GM18907 (cell line): ENCODE results near the gene CDC37L1.
A peak's percentile ranks its signal among the peaks of the same experiment; 100 is the strongest.
"Not testable (repeated sequence)": the region's sequence is repeated elsewhere in the genome, so short reads cannot be mapped to it uniquely, and the experiment has no call there.

Experiments used
- ATAC-seq: cut with Tn5 transposase; IDR thresholded peaks from one replicate; pipeline ENCODE4 v1.9.1; 2021; ENCODE audit warnings: mild to moderate bottlenecking, moderate library complexity; ENCODE audit not compliant: unreplicated experiment

CDC37L1 gene

DNA sequence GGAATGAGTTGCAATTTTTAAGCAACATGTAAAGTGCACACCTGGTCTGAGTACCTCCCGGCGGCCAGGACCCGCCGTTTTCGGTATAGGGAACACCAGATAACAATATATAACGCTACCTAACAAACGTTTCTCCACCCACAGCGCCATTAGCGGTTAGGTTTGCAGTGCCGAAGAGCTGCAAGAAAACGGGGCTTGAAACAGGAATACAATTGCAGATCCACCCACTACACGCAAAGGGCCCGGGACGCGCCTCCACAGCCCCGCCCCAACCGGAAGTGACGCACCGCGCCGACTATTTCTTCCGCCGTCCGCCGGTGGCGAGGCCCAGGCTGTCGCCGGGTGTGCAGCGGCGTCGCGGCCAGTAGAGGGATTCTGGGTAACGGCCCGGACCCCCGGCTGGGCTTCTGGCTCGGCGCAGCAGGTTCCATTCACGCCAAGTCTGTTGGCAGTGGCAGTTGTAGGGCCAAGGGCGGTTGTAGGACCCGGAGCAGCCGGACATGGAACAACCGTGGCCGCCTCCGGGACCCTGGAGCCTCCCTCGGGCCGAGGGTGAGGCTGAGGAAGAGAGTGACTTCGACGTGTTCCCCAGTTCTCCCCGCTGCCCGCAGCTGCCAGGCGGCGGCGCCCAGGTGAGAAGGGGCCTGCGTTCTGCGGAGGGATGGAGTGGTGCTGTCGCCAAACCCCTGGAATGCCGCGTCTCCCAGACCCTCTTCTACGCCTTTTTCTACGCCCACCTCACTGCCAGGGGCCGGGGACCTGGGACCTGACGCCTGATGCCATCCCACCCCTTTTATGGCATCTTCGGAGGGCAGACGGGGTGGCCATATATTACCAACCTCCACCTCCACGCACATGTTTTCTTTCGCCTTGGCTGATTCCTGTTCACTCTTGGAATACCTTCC is at the start of gene CDC37L1:
Gene CDC37L1 (plus strand): TSS at position 302 of the 905 bp plus-strand sequence. CDS start 199 bp downstream, at position 501.
- ATAC-seq, result peak; percentile 96

- ATAC-seq, result no peak
Measured at GRCh38 chr9:4630836-4631235, 48.5 kb upstream of the CDC37L1 start.

- no peak for ATAC-seq
Measured at GRCh38 chr9:4638968-4639367, 40.4 kb upstream of the CDC37L1 start.

- no peak for ATAC-seq
Measured at GRCh38 chr9:4639420-4639819, 39.9 kb upstream of the CDC37L1 start.

GRCh38 chr9:4640027-4640426 is 39.3 kb upstream of the CDC37L1 start:
- ATAC-seq, result no peak

GRCh38 chr9:4642351-4642750 is 37.0 kb upstream of the CDC37L1 start:
- ATAC-seq, result no peak

DNA sequence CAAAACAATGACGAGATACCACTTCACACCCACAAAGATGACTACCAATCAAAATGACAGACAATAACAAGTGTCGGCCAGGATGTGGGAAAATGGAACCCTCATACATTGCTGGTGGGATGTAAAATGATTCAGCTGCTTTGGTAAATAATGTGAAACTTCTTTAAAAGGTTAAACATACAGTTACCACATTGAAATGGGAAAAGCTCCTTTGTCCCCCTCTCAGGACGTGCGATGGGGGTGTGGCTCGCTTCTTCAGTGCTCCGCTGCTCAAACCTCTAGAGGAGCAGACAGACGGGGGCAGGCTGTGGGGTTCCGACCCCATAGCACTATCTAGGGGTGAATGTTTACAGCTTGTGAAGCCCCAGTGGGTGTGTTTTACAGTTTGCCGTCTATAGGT is 25.3 kb upstream of the CDC37L1 start:
- ATAC-seq, result no peak

- ATAC-seq, result no peak
Measured at GRCh38 chr9:4654538-4654937, 24.8 kb upstream of the CDC37L1 start.

GRCh38 chr9:4656196-4656595 is 23.2 kb upstream of the CDC37L1 start:
- ATAC-seq, result not testable (repeated sequence)

GRCh38 chr9:4656621-4657020 is 22.7 kb upstream of the CDC37L1 start:
- ATAC-seq, result no peak

- no peak for ATAC-seq
Measured at GRCh38 chr9:4657426-4658159, 21.8 kb upstream of the CDC37L1 start.

DNA sequence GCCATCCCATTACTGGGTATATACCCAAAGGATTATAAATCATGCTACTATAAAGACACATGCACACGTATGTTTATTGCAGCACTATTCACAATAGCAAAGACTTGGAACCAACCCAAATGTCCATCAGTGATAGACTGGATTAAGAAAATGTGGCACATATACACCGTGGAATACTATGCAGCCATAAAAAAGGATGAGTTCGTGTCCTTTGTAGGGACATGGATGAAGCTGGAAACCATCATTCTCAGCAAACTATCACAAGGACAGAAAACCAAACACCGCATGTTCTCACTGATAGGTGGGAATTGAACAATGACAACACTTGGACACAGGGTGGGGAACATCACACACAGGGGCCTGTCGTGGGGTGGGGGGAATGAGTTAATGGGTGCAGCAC is 18.7 kb upstream of the CDC37L1 start:
- not testable (repeated sequence) for ATAC-seq

- ATAC-seq, result no peak
Measured at GRCh38 chr9:4661165-4661564, 18.2 kb upstream of the CDC37L1 start.

- ATAC-seq, result peak; percentile 7
Measured at GRCh38 chr9:4661611-4662010, 17.8 kb upstream of the CDC37L1 start.

DNA sequence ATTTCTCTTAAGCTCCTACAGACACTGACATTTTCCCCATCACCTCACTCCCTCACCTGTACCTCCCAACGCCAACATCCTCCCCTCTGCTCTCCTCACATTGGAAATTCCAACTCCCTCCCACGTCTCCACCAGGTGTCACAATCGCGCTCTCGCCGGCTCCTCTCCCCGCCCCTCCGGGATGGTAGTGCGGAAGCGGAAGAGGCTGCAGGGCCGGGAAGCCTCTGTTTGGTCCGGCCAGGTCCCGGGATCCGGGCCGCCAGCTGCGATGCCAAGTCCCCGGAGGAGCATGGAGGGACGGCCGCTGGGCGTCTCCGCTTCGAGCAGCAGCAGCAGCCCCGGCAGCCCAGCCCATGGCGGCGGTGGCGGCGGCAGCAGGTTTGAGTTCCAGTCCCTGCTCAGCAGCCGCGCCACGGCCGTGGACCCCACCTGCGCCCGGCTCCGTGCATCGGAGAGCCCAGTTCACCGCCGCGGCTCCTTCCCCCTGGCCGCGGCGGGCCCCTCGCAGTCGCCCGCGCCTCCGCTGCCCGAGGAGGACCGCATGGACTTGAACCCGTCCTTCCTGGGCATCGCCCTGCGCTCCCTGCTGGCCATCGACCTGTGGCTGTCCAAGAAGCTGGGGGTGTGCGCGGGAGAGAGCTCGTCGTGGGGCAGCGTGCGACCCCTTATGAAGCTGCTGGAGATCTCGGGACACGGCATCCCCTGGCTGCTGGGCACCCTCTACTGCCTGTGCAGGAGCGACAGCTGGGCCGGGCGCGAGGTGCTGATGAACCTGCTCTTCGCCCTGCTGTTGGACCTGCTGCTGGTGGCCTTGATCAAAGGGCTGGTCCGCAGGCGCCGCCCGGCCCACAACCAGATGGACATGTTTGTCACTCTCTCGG is 17.0 kb upstream of the CDC37L1 start, which contains the start of gene PLPP6:
Gene PLPP6 (plus strand): TSS at position 187 of the 881 bp plus-strand sequence. CDS start 82 bp downstream, at position 269.
- peak; percentile 88 for ATAC-seq

DNA sequence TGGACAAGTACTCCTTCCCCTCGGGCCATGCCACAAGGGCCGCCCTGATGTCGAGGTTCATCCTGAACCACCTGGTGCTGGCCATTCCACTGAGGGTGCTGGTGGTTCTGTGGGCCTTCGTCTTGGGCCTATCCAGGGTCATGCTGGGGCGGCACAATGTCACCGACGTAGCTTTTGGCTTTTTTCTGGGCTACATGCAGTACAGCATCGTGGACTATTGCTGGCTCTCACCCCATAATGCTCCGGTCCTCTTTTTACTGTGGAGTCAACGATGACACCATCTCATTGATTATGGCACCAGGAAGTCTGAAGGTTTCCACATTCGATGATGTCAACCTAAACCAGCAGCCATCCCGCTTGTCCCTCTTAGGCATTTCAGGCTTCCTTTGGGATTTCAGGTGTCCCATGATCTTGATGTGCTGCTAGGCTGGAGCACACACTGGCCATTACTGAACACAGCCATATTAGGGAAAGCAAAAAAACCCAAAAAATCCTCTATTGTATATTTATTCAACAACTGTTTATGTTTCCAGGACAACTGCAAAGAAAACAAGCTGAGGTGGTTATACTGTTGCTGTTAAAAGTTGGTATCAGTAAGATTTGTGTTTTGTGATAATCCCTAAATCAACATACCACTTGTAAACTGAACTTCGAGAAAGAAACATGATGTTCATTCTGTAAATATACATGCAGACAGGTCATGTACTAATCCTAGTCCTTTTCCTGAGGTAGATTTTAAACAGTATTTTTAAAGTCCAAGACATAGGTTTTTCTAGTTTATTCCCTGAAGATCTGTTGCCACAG is 16.2 kb upstream of the CDC37L1 start:
- no peak for ATAC-seq

- no peak for ATAC-seq
Measured at GRCh38 chr9:4663956-4664355, 15.4 kb upstream of the CDC37L1 start.

- no peak for ATAC-seq
Measured at GRCh38 chr9:4665357-4665756, 14.0 kb upstream of the CDC37L1 start.

DNA sequence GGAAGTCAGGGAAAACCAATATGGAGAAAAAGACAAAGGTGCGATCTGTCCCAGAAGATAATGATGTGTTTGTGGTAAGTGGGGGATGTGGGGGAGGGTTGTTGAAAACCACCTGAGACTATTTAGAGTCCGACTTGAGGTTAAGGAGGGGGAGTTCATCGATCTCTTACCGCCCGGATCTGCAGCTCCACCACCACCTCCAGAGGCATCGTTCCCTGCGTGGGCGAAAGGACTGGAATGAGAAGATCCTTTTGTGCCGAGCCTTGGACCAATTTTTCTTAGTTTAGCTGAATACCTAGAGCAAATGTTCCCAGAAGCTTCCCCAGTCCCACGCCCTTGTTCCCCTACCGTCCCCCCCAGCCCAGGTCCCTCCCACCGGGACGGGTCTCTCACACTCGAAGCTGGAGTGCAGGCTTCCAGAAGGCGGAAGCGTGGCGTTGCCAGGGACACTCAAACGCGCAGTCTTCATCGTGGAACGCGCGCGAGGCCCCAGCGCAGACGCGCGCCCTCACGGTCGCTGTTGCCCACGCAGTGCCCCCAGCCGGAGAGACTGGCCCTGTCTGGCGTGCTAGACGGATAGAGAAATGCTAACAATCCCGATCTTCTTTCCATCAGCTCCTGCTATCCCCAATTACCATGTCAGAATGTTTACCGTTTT is 13.2 kb upstream of the CDC37L1 start, which contains the start of gene SPATA6L:
Gene SPATA6L (minus strand): TSS at position 439 of the 658 bp plus-strand sequence. CDS start 230 bp downstream, at position 209.
- ATAC-seq, result no peak
